AG04449 (cell line): Measurements from ENCODE around the gene SDC3.

Experiments
- CTCF ChIA-PET: fragments of 350-600 bp; formaldehyde crosslinking; extraction: SDS; loops from one replicate; lab custom pipeline; 2021; ENCODE audit warnings: antibody characterized with exemption; lab: Yijun Ruan, JAX
- POLR2A ChIA-PET: fragments of 400-600, 350-600 bp; formaldehyde crosslinking; extraction: SDS; loops from one replicate; lab custom pipeline; 2020; ENCODE audit warnings: antibody characterized with exemption, inconsistent platforms; lab: Yijun Ruan, JAX
- DNase-seq: peaks from one replicate; pipeline ENCODE4 v3.0.0-alpha.2; 2010; ENCODE audit warnings: low read depth, low spot score
- H3K4me3 ChIP-seq: 2 replicates; pipeline ENCODE4 v1.5.1; 2011; ENCODE audit warnings: low read depth, mild to moderate bottlenecking, control low read depth, low read length
- TF ChIP-seq, protein P1 (sequence below): IDR thresholded peaks from one replicate; pipeline ENCODE4 v1.5.1; 2011; ENCODE audit warnings: mild to moderate bottlenecking, moderate library complexity, low read length, control low read depth, inconsistent platforms; ENCODE audit not compliant: insufficient read depth; ENCODE audit errors: missing control alignments

Gene SDC3

DNA sequence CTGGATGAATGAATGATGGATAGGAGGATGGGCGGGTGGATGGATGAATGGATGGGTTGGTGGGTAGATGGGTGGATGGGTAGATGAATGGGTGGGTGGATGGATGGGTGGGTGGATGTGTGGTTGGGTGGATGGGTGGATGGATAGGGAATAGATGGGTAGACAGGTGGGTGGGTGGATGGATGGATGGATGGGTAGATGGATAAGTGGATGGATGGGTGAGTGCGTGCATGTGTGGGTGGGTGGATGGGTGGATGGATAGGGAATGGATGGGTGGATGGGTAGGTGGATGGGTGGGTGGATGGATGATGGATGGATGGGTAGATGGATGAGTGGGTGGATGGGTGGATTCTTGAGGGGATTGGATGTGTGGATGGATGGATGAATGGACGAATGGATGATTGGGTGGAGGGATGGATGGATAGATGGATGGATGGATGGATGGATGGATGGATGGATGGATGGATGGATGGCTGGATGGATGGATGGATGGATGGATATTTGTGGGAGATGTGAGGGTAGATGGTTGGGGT, 68.7 kb downstream of the SDC3 start:
- POLR2A ChIA-PET, result no interaction called here

DNA sequence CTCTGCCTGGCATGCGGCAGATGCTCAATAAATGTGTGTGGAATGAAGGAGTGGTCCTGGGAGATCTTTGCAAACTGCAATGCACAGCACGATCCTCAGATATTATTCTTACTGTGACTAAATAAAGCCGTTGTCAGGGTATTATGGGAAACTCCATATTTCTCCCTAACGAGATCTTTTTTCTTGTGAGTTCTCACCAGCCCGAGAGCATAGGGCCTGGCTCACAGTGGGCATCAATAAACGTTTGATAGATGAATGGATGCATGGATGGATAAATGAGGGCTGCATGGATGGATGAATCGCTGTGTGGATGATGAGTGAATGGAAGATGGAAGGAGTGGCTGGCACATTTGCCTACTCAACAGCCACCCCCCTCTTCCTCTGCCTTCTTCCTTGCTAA, 69.6 kb downstream of the SDC3 start:
- CTCF ChIA-PET, result interaction anchor here (1.0 to 2.4 kb wide), 2 partner anchors 9 to 37 kb away, joined by 4 to 8 read pairs; no protein-coding TSS in a partner anchor
- H3K4me3 ChIP-seq, result no peak overlapping the region
- no peak for DNase-seq
- TF ChIP-seq, protein P1, sequence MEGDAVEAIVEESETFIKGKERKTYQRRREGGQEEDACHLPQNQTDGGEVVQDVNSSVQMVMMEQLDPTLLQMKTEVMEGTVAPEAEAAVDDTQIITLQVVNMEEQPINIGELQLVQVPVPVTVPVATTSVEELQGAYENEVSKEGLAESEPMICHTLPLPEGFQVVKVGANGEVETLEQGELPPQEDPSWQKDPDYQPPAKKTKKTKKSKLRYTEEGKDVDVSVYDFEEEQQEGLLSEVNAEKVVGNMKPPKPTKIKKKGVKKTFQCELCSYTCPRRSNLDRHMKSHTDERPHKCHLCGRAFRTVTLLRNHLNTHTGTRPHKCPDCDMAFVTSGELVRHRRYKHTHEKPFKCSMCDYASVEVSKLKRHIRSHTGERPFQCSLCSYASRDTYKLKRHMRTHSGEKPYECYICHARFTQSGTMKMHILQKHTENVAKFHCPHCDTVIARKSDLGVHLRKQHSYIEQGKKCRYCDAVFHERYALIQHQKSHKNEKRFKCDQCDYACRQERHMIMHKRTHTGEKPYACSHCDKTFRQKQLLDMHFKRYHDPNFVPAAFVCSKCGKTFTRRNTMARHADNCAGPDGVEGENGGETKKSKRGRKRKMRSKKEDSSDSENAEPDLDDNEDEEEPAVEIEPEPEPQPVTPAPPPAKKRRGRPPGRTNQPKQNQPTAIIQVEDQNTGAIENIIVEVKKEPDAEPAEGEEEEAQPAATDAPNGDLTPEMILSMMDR, result no peak
- POLR2A ChIA-PET, result no interaction called here

More for the DNA sequence above, 68.7 kb downstream of the SDC3 start:
- CTCF ChIA-PET, result no interaction called here
- TF ChIP-seq, protein P1, result no peak
- DNase-seq, result no peak
- H3K4me3 ChIP-seq, result no peak overlapping the region

DNA sequence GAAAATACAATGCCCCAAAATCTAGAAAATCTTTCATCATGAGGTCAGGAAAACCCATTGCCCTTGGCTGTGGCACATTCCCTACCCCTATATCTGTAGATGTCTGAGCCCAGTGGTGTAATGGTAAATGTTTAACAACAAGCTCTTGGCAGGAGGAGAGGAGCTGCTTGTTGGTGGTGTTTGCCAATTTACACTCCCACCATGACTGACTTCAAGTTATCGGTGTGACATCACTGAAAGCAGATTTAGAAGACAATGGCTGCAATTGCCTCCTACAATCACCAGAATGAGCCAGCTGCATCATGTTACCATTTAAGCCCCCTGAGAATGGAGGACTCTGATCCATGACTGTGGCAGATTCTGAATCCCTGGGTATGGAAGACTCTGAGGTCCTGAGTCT, 70.9 kb downstream of the SDC3 start:
- POLR2A ChIA-PET, result no interaction called here
- DNase-seq, result no peak
- no peak overlapping the region for H3K4me3 ChIP-seq
- TF ChIP-seq, protein P1, result no peak
- CTCF ChIA-PET, result interaction anchor here (1.0 to 2.4 kb wide), 3 partner anchors 10 to 73 kb away, joined by 3 to 9 read pairs (median 8); no protein-coding TSS in a partner anchor

DNA sequence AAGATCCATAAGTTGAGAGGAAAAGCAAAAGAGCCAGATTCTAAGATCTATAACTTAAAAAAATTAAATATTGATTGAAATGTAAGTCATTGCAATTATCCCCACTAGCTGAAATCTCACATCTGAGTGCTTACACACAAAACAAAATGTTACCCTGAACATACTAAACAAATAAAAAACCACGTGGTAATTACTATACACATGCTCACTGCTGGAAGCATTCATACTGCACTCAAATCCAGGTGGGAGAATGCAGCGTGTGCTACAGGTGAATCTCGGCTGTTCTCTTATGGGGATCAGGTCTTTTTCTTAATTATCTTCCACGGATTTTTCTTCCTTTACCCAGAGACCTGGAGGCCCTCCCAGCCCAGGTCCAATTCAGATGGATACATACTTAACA, 74.3 kb downstream of the SDC3 start:
- TF ChIP-seq, protein P1, result no peak
- no peak overlapping the region for H3K4me3 ChIP-seq
- POLR2A ChIA-PET, result no interaction called here
- CTCF ChIA-PET, result interaction anchor here (2.0 kb wide), 1 partner anchor 33 kb away, joined by 7 read pairs; no protein-coding TSS in a partner anchor
- DNase-seq, result no peak

DNA sequence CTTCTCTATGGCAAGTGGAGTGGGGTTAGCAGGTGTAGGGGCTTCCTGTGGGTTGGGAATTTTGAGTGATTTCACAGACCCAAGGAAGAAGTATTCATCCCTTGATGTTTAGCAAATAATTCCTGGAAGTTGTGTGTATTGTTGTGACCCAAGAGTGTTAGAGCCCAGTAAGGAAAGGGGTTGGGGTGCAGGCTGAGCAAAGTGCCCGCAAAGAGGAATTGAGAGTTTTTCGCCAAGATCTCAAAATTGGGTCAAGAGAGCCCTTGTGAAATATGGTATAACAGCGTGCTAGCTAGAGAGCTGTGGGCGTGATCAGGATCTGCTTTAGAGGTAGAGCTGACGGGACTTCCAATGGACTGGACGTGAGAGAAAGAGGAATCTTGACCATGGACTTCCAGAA, 78.0 kb downstream of the SDC3 start:
- DNase-seq, result no peak
- TF ChIP-seq, protein P1, result no peak
- ChIA-PET POLR2A (no interaction called here), CTCF (interaction anchor here (1.1 to 2.2 kb wide), 2 partner anchors 10 to 29 kb away, joined by 4 to 8 read pairs; no protein-coding TSS in a partner anchor)
- H3K4me3 ChIP-seq, result no peak overlapping the region

DNA sequence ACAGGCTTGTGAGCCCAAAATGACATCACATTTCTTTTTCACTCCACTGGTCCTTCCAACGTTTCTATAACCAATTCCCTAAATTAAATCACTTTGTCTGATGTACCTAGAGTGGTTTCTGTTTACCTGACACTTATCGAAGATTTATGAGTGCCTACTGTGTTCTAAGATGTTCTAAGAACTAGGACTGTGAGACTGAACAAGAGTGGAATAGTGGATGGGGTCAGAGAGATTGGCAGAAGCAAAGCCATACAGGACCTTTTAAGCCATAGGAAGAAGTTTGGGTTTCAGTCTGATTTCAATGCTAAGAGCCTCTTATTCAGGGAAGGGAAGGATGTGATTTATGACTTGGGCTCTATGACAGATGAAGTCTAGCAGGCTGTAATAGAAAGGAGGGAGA, 78.7 kb downstream of the SDC3 start:
- TF ChIP-seq, protein P1, result no peak
- no peak for DNase-seq
- CTCF ChIA-PET, result interaction anchor here (1.1 to 2.8 kb wide), 2 partner anchors 11 to 28 kb away, joined by 4 to 8 read pairs; no protein-coding TSS in a partner anchor
- POLR2A ChIA-PET, result no interaction called here
- H3K4me3 ChIP-seq, result no peak overlapping the region
